DND-41 (cell line): Measurements from ENCODE around the gene NXPH4.

ENCODE experiments used
- ATAC-seq: fragments of 200-7000 bp; cut with Tn5 transposase; 3 replicates; pipeline ENCODE4 v1.9.1; 2021; ENCODE audit warnings: low read depth; ENCODE audit not compliant: insufficient read depth
- DNase-seq: peaks from one replicate; pipeline ENCODE4 v3.0.0-alpha.2; 2020
- H2AFZ ChIP-seq: 2 replicates; pipeline ENCODE4 v1.6.0; 2012; ENCODE audit warnings: low read depth, low read length
- H3K27ac ChIP-seq: 2 replicates; pipeline ENCODE4 v1.5.1; 2012; ENCODE audit warnings: low read length, inconsistent platforms
- H3K27me3 ChIP-seq: fragments of 200-600 bp; sonication (generic); 2 replicates; pipeline ENCODE4 v1.6.0; 2012; ENCODE audit warnings: low read length, mild to moderate bottlenecking, inconsistent platforms; ENCODE audit not compliant: insufficient read depth, poor library complexity
- H3K36me3 ChIP-seq: 2 replicates; pipeline ENCODE4 v1.5.1; 2012; ENCODE audit warnings: low read length, inconsistent platforms; ENCODE audit not compliant: insufficient read depth
- H3K4me1 ChIP-seq: 2 replicates; pipeline ENCODE4 v1.5.1; 2012; ENCODE audit warnings: mild to moderate bottlenecking, low read length; ENCODE audit not compliant: insufficient read depth
- H3K4me2 ChIP-seq: 2 replicates; pipeline ENCODE4 v1.6.0; 2012; ENCODE audit warnings: mild to moderate bottlenecking, moderate library complexity, low read length, inconsistent platforms; ENCODE audit not compliant: insufficient read depth
- H3K4me3 ChIP-seq, 2 experiments: fragments of 200-600 bp in 1 of 2; shearing (Covaris generic) in 1 of 2; 2 replicates each; pipeline ENCODE4 v1.5.1; 2012 to 2016; ENCODE audit warnings: inconsistent platforms in 2 of 2, low read length in 2 of 2, mild to moderate bottlenecking in 2 of 2, low read depth in 1 of 2, moderate library complexity in 1 of 2
- H3K79me2 ChIP-seq: 2 replicates; pipeline ENCODE4 v1.6.0; 2012; ENCODE audit warnings: low read length, inconsistent platforms; ENCODE audit not compliant: insufficient read depth
- H3K9ac ChIP-seq: 2 replicates; pipeline ENCODE4 v1.6.0; 2012; ENCODE audit warnings: low read depth, mild to moderate bottlenecking, inconsistent platforms, low read length, moderate library complexity
- H3K9me3 ChIP-seq: 2 replicates; pipeline ENCODE4 v1.5.1; 2012; ENCODE audit warnings: low read length, moderate library complexity, mild to moderate bottlenecking, inconsistent platforms; ENCODE audit not compliant: insufficient read depth, severe bottlenecking
- H4K20me1 ChIP-seq: 2 replicates; pipeline ENCODE4 v1.6.0; 2012; ENCODE audit warnings: low read length; ENCODE audit not compliant: insufficient read depth
- CTCF ChIP-seq: IDR thresholded peaks from 2 replicates; pipeline ENCODE4 v1.5.1; 2012; ENCODE audit warnings: borderline replicate concordance, low read length, moderate library complexity, mild to moderate bottlenecking; ENCODE audit not compliant: poor library complexity, severe bottlenecking; ENCODE audit errors: extremely low read depth
- EZH2 ChIP-seq: IDR thresholded peaks from 3 replicates; pipeline ENCODE4 v1.6.1; 2012; ENCODE audit warnings: borderline replicate concordance, low read depth, mild to moderate bottlenecking, moderate library complexity, low read length, inconsistent platforms; ENCODE audit not compliant: severe bottlenecking

Gene NXPH4

GRCh38 chr12:57272337-57273151, 56.0 kb downstream of the NXPH4 start:
- TF ChIP-seq EZH2, result no peak
- no peak for TF ChIP-seq CTCF
- Histone ChIP-seq H3K9ac (no peak overlapping the region), H2AFZ (no peak overlapping the region), H3K4me1 (no peaks in the 10 kb centered on the region), H4K20me1 (no peaks in the 10 kb centered on the region), H3K4me2 (no peak overlapping the region), H3K36me3 (peaks cover 67% of the 10 kb centered on the region), H3K9me3 (no peaks in the 10 kb centered on the region), H3K4me3 (no peak overlapping the region), H3K79me2 (no peaks in the 10 kb centered on the region), H3K27me3 (no peaks in the 10 kb centered on the region), H3K27ac (no peak overlapping the region)
- DNase-seq (no peak), ATAC-seq (no peak)

DNA sequence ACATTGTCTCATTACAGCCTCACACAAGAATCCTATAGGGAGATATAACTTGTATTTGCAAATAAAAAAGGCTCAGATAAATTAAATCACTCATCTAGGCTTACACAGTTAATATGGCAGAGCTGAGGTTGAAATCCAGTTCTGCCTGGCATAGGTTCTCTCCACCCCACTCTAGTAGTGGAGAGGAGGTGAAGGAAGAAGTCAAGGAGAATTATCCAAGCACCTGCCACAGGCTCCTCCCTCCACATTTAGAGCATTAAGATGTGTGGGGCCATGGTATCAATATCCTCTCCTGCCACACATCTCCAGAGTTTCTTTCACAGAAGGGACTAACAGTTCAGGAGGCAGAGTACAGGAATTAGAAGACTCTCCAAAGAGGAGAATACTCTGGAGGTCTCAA, 56.9 kb downstream of the NXPH4 start:
- no peak overlapping the region for H3K4me2 ChIP-seq
- no peak overlapping the region for H3K27ac ChIP-seq
- no peaks in the 10 kb centered on the region for H3K9me3 ChIP-seq
- no peaks in the 10 kb centered on the region for H3K4me1 ChIP-seq
- no peaks in the 10 kb centered on the region for H3K27me3 ChIP-seq
- ATAC-seq (no peak), DNase-seq (no peak)
- H3K36me3 ChIP-seq, result peaks cover 69% of the 10 kb centered on the region
- no peaks in the 10 kb centered on the region for H4K20me1 ChIP-seq
- no peaks in the 10 kb centered on the region for H3K79me2 ChIP-seq
- no peak for TF ChIP-seq CTCF
- TF ChIP-seq EZH2, result no peak
- H3K9ac ChIP-seq, result no peak overlapping the region
- H3K4me3 ChIP-seq, result no peak overlapping the region
- no peak overlapping the region for H2AFZ ChIP-seq
